DMS153 treated with DMSO at 0.1 percent for 48 hours (cell line): ENCODE data around the gene HSD17B14.
A peak's percentile ranks its signal among the peaks of the same experiment; 100 is the strongest.
"Not testable (repeated sequence)": the region's sequence is repeated elsewhere in the genome, so short reads cannot be mapped to it uniquely, and the experiment has no call there.

ENCODE experiments used
- DNase-seq: peaks from one replicate; lab custom pipeline; 2025; ENCODE audit not compliant: unreplicated experiment; lab: John Stamatoyannopoulos, UW

HSD17B14 gene

DNA sequence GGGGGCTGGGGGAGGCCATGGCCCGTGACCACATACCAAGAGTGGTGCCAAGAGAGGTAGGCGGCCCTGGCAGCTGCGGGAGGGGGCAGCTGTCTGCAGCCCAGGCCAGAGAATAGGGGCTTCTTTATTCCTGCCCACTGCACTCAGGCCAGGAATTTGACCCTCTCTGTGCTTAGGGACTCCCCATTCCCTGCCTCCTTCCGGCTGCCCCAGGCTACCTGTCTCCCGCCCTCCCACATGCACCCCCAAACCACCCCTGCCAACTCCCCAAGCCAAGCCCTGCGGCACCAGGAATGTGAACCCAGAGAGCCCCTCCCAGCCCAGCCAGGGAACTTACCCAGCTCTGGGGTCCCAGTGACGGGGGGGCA, 31.4 kb upstream of the HSD17B14 start:
- DNase-seq, result no peak

GRCh38 chr19:48867123-48867745, 30.9 kb upstream of the HSD17B14 start:
- DNase-seq, result no peak

DNA sequence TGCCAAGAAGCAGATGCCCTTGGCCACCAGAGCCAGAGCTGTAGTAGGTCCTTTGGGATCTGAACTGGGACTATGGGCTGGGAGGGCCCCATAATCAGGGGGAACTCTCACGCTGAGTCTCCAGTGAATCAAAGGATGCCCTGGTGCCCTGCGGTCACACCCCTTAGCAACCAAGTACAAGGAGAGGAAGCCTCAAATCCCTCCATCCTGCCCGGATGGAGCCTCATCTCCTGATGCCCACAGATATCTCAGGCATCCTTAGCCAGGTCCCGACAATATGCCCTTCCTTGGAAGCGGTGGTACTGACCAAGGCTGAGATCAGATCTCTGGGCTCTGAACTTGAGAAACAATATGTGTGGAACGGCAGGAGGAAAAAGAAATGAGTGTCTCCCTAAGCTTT, 30.4 kb upstream of the HSD17B14 start:
- DNase-seq, result no peak

DNA sequence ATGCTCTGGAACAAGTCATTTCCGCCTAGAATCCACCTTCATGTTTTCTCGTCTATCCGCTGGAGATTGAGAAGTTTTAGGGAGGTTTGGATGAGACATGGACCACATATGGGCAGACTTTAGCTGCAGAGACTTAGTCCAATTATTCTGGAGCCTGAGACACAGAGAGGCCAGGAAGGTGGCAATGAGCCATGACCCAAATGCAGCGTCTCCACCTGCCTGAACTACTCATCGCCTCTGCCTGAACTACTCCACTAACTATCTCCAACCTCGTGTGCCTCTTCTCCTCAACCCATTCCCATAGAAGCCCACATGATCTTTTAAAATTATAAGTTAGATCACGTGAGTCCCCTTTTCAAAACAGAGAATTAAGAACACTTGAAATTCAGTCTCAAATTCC, 26.5 kb upstream of the HSD17B14 start:
- DNase-seq, result no peak

GRCh38 chr19:48861313-48861712, 25.0 kb upstream of the HSD17B14 start:
- DNase-seq, result no peak

DNA sequence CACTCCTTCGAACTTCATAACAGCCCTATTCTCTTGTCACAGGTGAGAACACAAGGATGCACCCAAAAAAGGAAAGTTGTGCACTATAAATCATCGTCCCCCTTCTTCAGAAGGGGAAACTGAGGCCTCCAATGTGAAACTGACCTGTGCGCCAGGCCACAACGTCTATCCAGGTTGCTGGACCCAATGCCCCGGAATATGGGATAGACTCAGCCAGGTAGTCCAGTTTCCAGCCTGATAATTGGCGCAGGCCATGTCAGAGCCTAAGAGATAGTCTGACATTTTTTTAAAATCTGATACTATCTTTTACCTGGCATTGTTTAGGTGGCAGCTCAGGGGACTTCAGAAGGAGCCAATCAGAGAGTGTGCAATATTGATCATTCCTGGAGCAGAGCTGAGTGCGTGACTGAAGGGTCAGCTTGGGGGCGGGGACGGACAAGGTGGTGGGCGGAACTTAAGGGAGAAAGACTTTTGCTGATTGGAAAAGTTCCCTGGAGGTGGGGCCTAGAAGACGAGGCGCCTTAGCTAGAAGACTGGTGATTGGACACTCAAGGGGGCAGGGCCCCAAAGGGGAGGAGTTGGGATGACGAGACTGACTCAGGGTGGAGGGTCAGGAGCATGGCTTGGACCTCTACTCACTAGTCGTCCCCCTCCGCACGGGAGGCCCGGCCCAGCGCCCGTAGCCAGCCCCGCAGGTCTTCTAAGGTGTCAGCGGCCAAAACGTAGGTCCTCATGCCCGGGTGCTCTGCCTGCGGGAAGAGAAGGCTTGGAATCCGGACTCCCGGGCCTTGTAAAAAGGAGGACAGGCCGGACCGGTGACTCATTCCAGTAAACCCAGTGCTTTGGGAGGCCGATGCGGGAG, 23.7 kb upstream of the HSD17B14 start:
- no peak for DNase-seq

DNA sequence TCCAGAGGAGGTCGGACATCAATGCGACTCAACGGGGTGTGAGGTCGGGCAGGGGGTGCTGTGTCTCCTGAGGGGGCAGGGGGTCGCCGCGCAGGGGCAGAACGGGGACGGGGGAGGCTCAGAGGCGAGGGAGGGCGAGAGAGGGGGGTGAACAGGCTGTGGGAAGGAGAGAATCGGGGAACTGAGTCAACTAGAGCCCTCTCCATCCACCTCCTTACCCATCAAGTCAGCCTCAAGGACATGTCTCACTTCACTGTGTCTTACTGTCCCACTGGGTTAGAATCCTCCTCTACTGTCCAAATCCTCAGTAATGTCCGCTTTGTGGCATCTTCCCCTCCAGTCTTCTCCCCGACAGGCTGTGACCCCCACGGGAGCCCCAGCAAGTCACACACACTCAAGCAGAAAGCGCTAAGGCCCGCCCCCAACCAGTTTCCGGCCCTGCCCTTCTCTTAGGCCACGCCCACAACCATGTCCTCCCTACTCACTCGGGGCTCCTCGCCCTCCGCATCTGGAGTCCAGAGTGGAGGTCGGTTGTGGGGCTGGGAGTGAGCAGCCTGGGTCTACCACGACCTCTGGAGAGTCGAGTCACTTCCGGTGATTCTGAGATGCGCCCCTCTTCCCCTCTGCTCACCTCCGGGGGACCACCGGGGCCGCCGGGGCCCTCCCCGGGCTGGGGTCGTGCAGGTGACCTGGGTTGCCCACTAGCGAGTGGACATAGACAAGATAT, 22.9 kb upstream of the HSD17B14 start:
- no peak for DNase-seq

DNA sequence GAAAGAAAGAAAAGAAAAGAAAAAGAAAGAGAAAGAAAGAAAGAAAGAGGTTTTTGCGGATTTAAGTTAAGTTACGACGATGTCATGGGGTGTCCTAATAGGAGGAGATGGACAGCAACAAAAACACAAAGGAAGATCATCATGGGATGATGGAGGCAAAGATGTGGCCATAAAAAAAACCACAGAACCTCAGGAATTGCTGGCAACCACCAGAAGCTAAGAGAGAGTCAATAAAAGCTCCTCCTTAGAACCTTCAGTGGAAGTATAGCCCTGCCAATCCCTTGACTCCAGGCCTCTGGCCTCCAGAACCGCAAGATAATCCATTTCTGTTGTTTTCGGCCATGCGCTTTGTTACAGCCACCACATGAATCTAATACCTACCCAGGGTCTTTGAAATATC, 20.6 kb upstream of the HSD17B14 start:
- DNase-seq, result no peak

GRCh38 chr19:48854103-48854502, 17.8 kb upstream of the HSD17B14 start:
- no peak for DNase-seq

DNA sequence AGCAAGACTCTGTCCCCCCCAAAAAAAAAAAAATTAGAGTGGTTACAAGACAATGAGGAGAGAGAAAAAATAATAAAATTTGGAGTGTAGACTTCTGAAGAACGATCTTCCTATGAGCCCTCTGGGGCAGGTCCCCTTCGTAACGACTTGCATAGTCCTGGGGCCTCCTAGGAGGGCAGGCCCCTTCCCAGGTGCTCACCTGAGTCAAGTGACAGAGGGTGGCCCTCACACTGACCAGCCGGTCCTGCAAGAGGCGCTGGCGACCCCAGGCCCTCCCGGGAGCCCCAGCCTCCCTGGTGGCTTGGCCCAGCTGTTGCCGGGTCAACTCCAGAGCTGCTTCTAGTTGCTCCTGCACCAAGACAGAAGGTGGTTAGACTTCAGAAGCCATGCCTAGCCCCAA, 17.2 kb upstream of the HSD17B14 start:
- no peak for DNase-seq

GRCh38 chr19:48852292-48852691, 16.0 kb upstream of the HSD17B14 start:
- no peak for DNase-seq

DNA sequence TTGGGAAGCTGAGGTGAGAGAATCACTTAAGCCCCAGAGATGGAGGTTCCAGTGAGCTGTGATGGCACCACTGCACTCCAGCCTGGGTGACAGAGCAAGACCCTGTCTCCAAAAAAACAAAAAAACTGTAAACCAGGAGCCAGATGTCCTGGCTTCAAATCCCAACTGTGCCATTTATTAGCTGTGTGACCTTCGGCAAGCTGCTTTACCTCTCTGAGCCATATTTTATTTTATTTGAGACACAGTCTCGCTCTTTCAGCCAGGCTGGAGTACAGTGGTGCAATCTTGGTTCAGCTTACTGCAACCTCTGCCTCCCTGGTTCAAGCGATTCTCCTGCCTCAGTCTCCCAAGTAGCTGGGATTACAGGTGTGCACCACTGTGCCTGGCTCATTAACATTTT, 10.4 kb upstream of the HSD17B14 start:
- DNase-seq, result not testable (repeated sequence)

- no peak for DNase-seq
These were observed 9.1 kb upstream of the HSD17B14 start for GRCh38 chr19:48845384-48845783.

DNA sequence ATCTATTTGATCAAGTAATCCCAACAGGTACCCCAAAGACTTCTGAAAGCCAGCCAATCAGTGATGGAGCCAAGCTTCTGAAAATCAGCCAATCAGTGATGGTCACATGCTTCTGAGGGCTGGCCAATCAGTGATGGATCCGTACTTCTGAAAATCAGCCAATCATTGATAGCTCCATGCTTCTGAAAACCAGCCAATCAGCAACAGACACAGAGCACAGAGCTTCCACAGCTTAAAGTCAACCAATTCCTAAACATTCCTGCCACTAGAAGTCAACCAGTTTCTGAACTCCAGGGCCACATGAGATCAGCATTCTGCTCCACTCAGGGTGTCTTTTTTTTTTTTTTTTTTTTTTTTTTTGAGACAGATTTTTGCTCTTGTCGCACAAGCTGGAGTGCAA, 8.2 kb upstream of the HSD17B14 start:
- DNase-seq, result no peak

- DNase-seq, result peak; percentile 7
These were observed 6.5 kb upstream of the HSD17B14 start for GRCh38 chr19:48842789-48843162.

GRCh38 chr19:48841571-48841970, 5.3 kb upstream of the HSD17B14 start:
- no peak for DNase-seq

DNA sequence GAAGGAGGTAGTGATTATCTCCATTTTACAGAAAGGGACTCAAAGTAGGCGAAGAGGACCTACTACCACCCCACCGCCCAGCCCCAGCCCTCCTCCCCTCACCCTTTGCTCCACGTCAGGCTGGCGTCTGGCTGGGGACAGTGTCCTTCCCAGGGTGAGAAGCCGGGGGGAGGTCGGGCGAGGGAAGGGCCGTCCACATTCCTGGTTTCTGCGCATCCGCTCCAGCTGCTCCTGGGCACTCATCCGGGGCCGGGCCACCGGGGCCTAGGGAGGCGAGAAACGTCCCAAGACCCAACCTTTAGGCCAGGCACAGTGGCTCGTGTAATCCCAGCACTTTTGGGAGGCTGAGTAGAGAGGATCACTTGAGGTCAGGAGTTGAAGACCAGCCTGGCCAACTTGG, 4.8 kb upstream of the HSD17B14 start:
- DNase-seq, result no peak

- DNase-seq, result no peak
These were observed 1.4 kb upstream of the HSD17B14 start for GRCh38 chr19:48837687-48838086.

DNA sequence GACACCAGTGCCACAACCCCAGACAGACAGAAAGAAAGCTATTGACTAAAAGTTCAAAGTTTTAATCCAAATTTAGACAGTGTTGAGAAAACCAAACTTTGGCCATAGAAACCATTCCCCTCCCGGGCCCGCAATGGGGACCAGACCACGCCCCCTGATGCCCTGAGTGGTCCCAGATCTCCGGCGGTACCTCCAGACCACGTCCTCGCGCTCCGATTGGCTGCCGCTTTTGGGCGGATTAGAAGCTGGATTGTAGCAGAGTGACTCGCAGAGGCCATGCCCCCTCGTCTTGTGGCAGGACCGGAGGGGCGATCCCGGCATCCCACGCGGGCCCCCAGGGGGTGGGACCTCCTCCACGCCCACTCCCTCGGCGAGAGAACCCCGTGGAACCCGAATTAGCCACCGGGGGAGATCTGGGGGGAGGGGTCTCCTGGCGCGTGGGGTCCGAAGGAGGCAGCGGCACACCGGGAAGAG, 797 bp upstream of the HSD17B14 start:
- peak; percentile 8 for DNase-seq

GRCh38 chr19:48835734-48836088, 580 bp downstream of the HSD17B14 start:
- peak; percentile 88 for DNase-seq

DNA sequence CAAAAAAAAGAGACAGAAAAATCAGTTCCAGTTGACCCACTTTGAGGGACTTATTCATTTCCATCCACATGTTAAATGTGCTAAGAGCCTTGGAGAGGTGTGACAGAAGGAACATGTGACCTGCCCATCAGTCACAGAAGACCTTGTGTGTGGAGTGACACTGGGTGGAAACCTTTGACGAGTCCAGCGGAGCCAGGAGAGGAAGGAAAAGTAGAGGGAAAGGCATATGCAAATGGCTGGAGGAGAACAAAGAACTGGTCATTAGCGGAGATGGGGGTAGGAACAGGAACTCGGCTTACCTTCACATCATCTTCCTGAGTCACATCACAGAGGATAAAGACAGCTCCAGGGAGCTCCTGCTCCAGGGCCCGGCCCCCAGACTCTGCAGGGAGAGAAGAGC, 2.3 kb downstream of the HSD17B14 start:
- no peak for DNase-seq

DNA sequence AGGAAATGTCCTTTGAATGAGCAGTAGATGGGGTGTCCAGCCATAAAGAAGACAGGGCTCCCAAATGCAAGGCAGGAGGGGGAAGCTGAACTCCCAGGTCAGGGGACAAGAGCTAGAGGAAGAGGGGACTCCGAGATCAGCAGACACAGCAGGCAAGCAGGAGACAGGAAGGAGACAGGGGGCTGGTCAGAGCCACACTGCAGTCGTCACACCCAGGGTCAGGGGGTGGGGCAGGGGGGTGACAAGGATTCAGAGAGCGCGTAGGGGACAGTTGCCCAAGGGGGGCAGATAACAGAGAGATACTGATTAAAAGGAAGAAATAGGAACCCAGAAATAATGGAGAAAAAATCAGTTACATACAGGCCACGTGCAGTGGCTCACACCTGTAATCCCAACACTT, 3.2 kb downstream of the HSD17B14 start:
- no peak for DNase-seq
